NB4 (cell line): ENCODE measurements around the gene NRP1.

ENCODE experiments used
- DNase-seq: peaks from one replicate; pipeline ENCODE4 v3.0.0; 2010; ENCODE audit warnings: low read depth
- H3K4me3 ChIP-seq: one replicate; pipeline ENCODE4 v1.5.1; 2011; ENCODE audit warnings: mild to moderate bottlenecking, low read depth, low read length, moderate library complexity
- CTCF ChIP-seq: IDR thresholded peaks from one replicate; pipeline ENCODE4 v1.5.1; 2012; ENCODE audit warnings: low read depth, low read length
- MAX ChIP-seq: IDR thresholded peaks from 2 replicates; pipeline ENCODE4 v1.6.1; 2011; ENCODE audit warnings: low read depth, low read length
- MYC ChIP-seq: IDR thresholded peaks from 2 replicates; pipeline ENCODE4 v1.6.1; 2011; ENCODE audit warnings: low read depth, low read length
- POLR2A ChIP-seq: IDR thresholded peaks from 2 replicates; pipeline ENCODE4 v1.6.1; 2011; ENCODE audit warnings: mild to moderate bottlenecking; ENCODE audit not compliant: insufficient read length; ENCODE audit errors: extremely low read depth

NRP1 gene

GRCh38 chr10:33258967-33259366 lies 75.5 kb downstream of the NRP1 start:
- H3K4me3 ChIP-seq, result no peak overlapping the region
- DNase-seq, result no peak
- no peak for TF ChIP-seq POLR2A

GRCh38 chr10:33257439-33258080 lies 76.9 kb downstream of the NRP1 start:
- TF ChIP-seq CTCF (no peak), POLR2A (no peak), MAX (no peak), MYC (no peak)
- H3K4me3 ChIP-seq, result no peak overlapping the region
- DNase-seq, result no peak

GRCh38 chr10:33256458-33256857 lies 78.0 kb downstream of the NRP1 start:
- DNase-seq, result no peak
- TF ChIP-seq MAX (no peak), CTCF (no peak), MYC (no peak), POLR2A (no peak)

GRCh38 chr10:33254556-33255160 lies 79.8 kb downstream of the NRP1 start:
- no peak overlapping the region for H3K4me3 ChIP-seq
- no peak for DNase-seq
- TF ChIP-seq POLR2A, result no peak
- TF ChIP-seq MAX, result no peak
- TF ChIP-seq CTCF, result no peak
- TF ChIP-seq MYC, result no peak

More at GRCh38 chr10:33256458-33256857, 78.0 kb downstream of the NRP1 start:
- H3K4me3 ChIP-seq, result no peak overlapping the region

GRCh38 chr10:33253411-33253810 lies 81.1 kb downstream of the NRP1 start:
- no peak overlapping the region for H3K4me3 ChIP-seq
- TF ChIP-seq MYC (no peak), POLR2A (no peak), CTCF (no peak), MAX (no peak)
- no peak for DNase-seq

GRCh38 chr10:33252794-33253203 lies 81.7 kb downstream of the NRP1 start:
- TF ChIP-seq MYC (no peak), POLR2A (no peak), CTCF (no peak), MAX (no peak)
- no peak overlapping the region for H3K4me3 ChIP-seq
- DNase-seq, result no peak
